OCI-LY3 (cell line): ENCODE measurements around the gene BEND7.

Experiments
- EZH2phosphoT487 ChIP-seq: fragments of 200-600 bp; shearing (Covaris generic); IDR thresholded peaks from 2 replicates; pipeline ENCODE4 v1.6.1; 2018; ENCODE audit warnings: antibody characterized with exemption, mixed run types, low read depth
- TF ChIP-seq, protein P1 (sequence below): fragments of 200-600, 300-600 bp; sonication (generic); IDR thresholded peaks from 2 replicates; pipeline ENCODE4 v1.5.1; 2014; ENCODE audit warnings: antibody characterized with exemption, low read length, low read depth

DNA sequence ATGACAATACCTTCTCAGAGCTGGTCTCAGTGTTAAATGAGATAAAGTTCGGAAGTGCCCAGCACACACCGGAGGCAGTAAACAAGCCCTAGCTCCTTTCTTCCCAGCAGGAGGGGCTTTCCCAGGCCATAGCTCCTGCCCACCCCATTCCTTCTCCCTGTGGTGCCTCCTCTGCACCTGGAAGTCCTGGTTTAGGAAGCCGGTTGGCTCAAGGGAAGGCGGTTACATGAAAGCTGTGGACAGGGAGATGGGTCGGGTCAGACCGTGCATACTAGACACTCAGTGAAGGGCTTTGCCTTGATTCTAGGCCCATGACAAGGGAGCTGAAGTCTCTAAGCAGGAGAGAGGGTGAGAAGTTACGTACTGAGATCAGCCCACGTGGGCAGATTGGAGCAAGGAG lies 8.6 kb downstream of the BEND7 start:
- TF ChIP-seq, protein P1, sequence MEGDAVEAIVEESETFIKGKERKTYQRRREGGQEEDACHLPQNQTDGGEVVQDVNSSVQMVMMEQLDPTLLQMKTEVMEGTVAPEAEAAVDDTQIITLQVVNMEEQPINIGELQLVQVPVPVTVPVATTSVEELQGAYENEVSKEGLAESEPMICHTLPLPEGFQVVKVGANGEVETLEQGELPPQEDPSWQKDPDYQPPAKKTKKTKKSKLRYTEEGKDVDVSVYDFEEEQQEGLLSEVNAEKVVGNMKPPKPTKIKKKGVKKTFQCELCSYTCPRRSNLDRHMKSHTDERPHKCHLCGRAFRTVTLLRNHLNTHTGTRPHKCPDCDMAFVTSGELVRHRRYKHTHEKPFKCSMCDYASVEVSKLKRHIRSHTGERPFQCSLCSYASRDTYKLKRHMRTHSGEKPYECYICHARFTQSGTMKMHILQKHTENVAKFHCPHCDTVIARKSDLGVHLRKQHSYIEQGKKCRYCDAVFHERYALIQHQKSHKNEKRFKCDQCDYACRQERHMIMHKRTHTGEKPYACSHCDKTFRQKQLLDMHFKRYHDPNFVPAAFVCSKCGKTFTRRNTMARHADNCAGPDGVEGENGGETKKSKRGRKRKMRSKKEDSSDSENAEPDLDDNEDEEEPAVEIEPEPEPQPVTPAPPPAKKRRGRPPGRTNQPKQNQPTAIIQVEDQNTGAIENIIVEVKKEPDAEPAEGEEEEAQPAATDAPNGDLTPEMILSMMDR: no peak
- no peak for TF ChIP-seq EZH2phosphoT487
